Erythroblast (primary cell): ENCODE results near the gene RPS19.

Source experiments
- GATA1 ChIP-seq: IDR thresholded peaks from 2 replicates; pipeline ENCODE4 v1.6.1; 2011; ENCODE audit warnings: low read depth, mild to moderate bottlenecking, control low read depth, low read length, moderate library complexity
- POLR2A ChIP-seq: IDR thresholded peaks from 2 replicates; pipeline ENCODE4 v1.6.1; 2011; ENCODE audit warnings: mild to moderate bottlenecking, low read length

- TF ChIP-seq POLR2A (no peak), GATA1 (no peak)
Measured at GRCh38 chr19:41896581-41896942, 36.5 kb downstream of the RPS19 start.
